ENCODE measurements around the gene CREB5. TPM values are rescaled to one million over a fixed set of nuclear protein-coding genes. Genes with fewer than 3 reads are reported as not detected.

The CREB5 gene
- total and polyA plus RNA-seq, 2 of the 8 experiments (the other 6 are each of a cell fraction or from before 2014, with no cell fraction given), result 2.4 to 2.7 TPM

DNA sequence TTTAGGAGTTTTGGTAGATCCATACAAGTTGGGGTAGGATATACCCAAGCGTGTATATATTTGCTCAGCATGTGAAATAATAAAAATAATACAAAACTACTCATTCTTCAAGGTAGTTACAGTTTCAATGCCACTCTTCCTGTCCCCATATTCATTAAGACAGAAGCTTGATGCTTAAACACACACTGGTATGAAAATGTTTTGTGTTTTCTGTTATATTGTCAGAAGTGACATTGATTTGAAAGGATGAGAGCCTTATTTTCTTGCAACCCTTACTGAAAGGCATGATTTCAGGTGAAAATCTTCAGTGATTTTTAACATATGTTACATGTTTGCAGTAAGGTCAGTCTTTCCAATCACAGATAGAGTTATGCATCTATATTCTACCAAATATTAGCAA is 312.2 kb downstream of the CREB5 start (continued):
- TF ChIP-seq, protein P1, sequence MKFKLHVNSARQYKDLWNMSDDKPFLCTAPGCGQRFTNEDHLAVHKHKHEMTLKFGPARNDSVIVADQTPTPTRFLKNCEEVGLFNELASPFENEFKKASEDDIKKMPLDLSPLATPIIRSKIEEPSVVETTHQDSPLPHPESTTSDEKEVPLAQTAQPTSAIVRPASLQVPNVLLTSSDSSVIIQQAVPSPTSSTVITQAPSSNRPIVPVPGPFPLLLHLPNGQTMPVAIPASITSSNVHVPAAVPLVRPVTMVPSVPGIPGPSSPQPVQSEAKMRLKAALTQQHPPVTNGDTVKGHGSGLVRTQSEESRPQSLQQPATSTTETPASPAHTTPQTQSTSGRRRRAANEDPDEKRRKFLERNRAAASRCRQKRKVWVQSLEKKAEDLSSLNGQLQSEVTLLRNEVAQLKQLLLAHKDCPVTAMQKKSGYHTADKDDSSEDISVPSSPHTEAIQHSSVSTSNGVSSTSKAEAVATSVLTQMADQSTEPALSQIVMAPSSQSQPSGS (IDR thresholded peaks at IDR 0.05; ENCODE audit: low read length), result no peak
- TF ChIP-seq, protein P2, sequence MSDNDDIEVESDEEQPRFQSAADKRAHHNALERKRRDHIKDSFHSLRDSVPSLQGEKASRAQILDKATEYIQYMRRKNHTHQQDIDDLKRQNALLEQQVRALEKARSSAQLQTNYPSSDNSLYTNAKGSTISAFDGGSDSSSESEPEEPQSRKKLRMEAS (IDR thresholded peaks at IDR 0.05), result no peak
- TF ChIP-seq POLR2AphosphoS5 (IDR thresholded peaks at IDR 0.05; ENCODE audit: low read depth, low read length) (no peak), EGR1 (IDR thresholded peaks at IDR 0.05; ENCODE audit: borderline replicate concordance, low read depth, low read length) (no peak)
